ENCODE data around the gene PLCL1. TPM values are rescaled to one million over a fixed set of nuclear protein-coding genes. Genes with fewer than 3 reads are reported as not detected.
"Not testable (repeated sequence)": the region's sequence is repeated elsewhere in the genome, so short reads cannot be mapped to it uniquely, and the experiment has no call there.

Gene PLCL1
- total RNA-seq, 1 donor from 2014 or later, result 14.3 TPM

- TF ChIP-seq CTCF (IDR thresholded peaks at IDR 0.05), result no peak
- Histone ChIP-seq H3K27ac (no peak overlapping the region), H3K36me3 (no peaks in the 10 kb centered on the region)
These were observed 24.2 kb downstream of the PLCL1 start for GRCh38 chr2:197828464-197829135.

GRCh38 chr2:197834771-197835170, 30.4 kb downstream of the PLCL1 start:
- H3K36me3 ChIP-seq; H3K27ac ChIP-seq; H3K9me3 ChIP-seq; H3K4me1 ChIP-seq; H3K4me3 ChIP-seq; DNase-seq (ENCODE audit: low spot score in 2 of 2); H3K27me3 ChIP-seq; intact Hi-C loops (cut with DNase I): not testable (repeated sequence)

More at GRCh38 chr2:197828464-197829135, 24.2 kb downstream of the PLCL1 start:
- DNase-seq (ENCODE audit: low spot score in 2 of 2), result no peak
- H3K4me1 ChIP-seq, result no peaks in the 10 kb centered on the region
- no peaks in the 10 kb centered on the region for H3K9me3 ChIP-seq
- no peaks in the 10 kb centered on the region for H3K27me3 ChIP-seq
- intact Hi-C loops (cut with DNase I), result no loop called here
- no peak overlapping the region for H3K4me3 ChIP-seq

GRCh38 chr2:197835293-197835692, 30.9 kb downstream of the PLCL1 start:
- no peak for TF ChIP-seq CTCF (IDR thresholded peaks at IDR 0.05)
- H3K36me3 ChIP-seq, result no peaks in the 10 kb centered on the region
- H3K9me3 ChIP-seq, result no peaks in the 10 kb centered on the region
- DNase-seq (ENCODE audit: low spot score in 2 of 2), result no peak
- H3K4me1 ChIP-seq, result peaks cover 0 to 9% of the 10 kb centered on the region in 2 donors
- H3K27me3 ChIP-seq, result no peaks in the 10 kb centered on the region
- no peak overlapping the region for H3K4me3 ChIP-seq
- intact Hi-C loops (cut with DNase I), result no loop called here
- H3K27ac ChIP-seq, result no peak overlapping the region

- Histone ChIP-seq H3K36me3 (no peaks in the 10 kb centered on the region), H3K27ac (peak overlapping the region; percentile 59 to 68), H3K4me3 (peak overlapping the region; percentile 21 to 55), H3K27me3 (no peaks in the 10 kb centered on the region), H3K9me3 (no peaks in the 10 kb centered on the region), H3K4me1 (peaks cover 0 to 9% of the 10 kb centered on the region in 2 donors)
- intact Hi-C loops (cut with DNase I), result no loop called here
- TF ChIP-seq CTCF (IDR thresholded peaks at IDR 0.05), result no peak
- DNase-seq (ENCODE audit: low spot score in 2 of 2), result no peak
These were observed 33.6 kb downstream of the PLCL1 start for GRCh38 chr2:197838036-197838435.

- H3K27ac ChIP-seq, result peak overlapping the region; percentile 59 to 68
- intact Hi-C loops (cut with DNase I), result no loop called here
These were observed 34.2 kb downstream of the PLCL1 start for GRCh38 chr2:197838579-197838978.

More at GRCh38 chr2:197838579-197838978, 34.2 kb downstream of the PLCL1 start:
- DNase-seq (ENCODE audit: low spot score in 2 of 2), result no peak
- no peaks in the 10 kb centered on the region for H3K36me3 ChIP-seq
- no peak for TF ChIP-seq CTCF (IDR thresholded peaks at IDR 0.05)
- peak overlapping the region; percentile 21 to 55 for H3K4me3 ChIP-seq
- H3K9me3 ChIP-seq, result no peaks in the 10 kb centered on the region
- H3K4me1 ChIP-seq, result peaks cover 0 to 9% of the 10 kb centered on the region in 2 donors
- no peaks in the 10 kb centered on the region for H3K27me3 ChIP-seq
